ENCODE results near the gene BRD2. TPM values are rescaled to one million over a fixed set of nuclear protein-coding genes. Genes with fewer than 3 reads are reported as not detected.
A peak's percentile ranks its signal among the peaks of the same experiment; 100 is the strongest.

BRD2 gene
- total and polyA plus RNA-seq, 4 donors: 71.0 to 181 (median 156) TPM

GRCh38 chr6:33018904-33019303 lies 50.5 kb downstream of the BRD2 start:
- peak; percentile 72 for ATAC-seq (ENCODE audit: low FRiP score)
- Histone ChIP-seq H3K36me3 (ENCODE audit: control insufficient read depth in 1 of 2, insufficient read depth in 2 of 2, low read length in 1 of 2) (no peaks in the 10 kb centered on the region), H3K27me3 (ENCODE audit: control insufficient read depth in 1 of 2, insufficient read depth in 2 of 2, low read length in 1 of 2) (no peaks in the 10 kb centered on the region), H3K4me3 (ENCODE audit: low read length in 2 of 2) (no peak overlapping the region), H3K27ac (ENCODE audit: low read depth in 1 of 2, low read length in 2 of 2) (peak overlapping the region in 1 of 2 donors; percentile 17), H3K4me1 (ENCODE audit: control insufficient read depth in 1 of 2, insufficient read depth in 2 of 2, low read length in 2 of 2) (no peaks in the 10 kb centered on the region), H3K9me3 (ENCODE audit: control insufficient read depth, low read length) (no peaks in the 10 kb centered on the region)
- 2% methylated on average over 6 of the region's 6 CpGs for WGBS, 2 donors
- intact Hi-C loops (cut with DNase I): loop anchor here (5.0 to 10.0 kb wide), 3 partner anchors 126 to 228 kb away; no protein-coding TSS in a partner anchor
- peak in 1 of 2 donors; percentile 85 for DNase-seq

GRCh38 chr6:33019372-33019771 lies 51.0 kb downstream of the BRD2 start:
- Histone ChIP-seq H3K27ac (ENCODE audit: low read depth in 1 of 2, low read length in 2 of 2) (peak overlapping the region in 1 of 2 donors; percentile 38), H3K27me3 (ENCODE audit: control insufficient read depth in 1 of 2, insufficient read depth in 2 of 2, low read length in 1 of 2) (no peaks in the 10 kb centered on the region), H3K9me3 (ENCODE audit: control insufficient read depth, low read length) (no peaks in the 10 kb centered on the region), H3K4me3 (ENCODE audit: low read length in 2 of 2) (no peak overlapping the region), H3K36me3 (ENCODE audit: control insufficient read depth in 1 of 2, insufficient read depth in 2 of 2, low read length in 1 of 2) (no peaks in the 10 kb centered on the region), H3K4me1 (ENCODE audit: control insufficient read depth in 1 of 2, insufficient read depth in 2 of 2, low read length in 2 of 2) (no peaks in the 10 kb centered on the region)
- DNase-seq: no peak
- no peak for ATAC-seq (ENCODE audit: low FRiP score)
- intact Hi-C loops (cut with DNase I): loop anchor here (5.0 to 10.0 kb wide), 3 partner anchors 125 to 228 kb away; no protein-coding TSS in a partner anchor

DNA sequence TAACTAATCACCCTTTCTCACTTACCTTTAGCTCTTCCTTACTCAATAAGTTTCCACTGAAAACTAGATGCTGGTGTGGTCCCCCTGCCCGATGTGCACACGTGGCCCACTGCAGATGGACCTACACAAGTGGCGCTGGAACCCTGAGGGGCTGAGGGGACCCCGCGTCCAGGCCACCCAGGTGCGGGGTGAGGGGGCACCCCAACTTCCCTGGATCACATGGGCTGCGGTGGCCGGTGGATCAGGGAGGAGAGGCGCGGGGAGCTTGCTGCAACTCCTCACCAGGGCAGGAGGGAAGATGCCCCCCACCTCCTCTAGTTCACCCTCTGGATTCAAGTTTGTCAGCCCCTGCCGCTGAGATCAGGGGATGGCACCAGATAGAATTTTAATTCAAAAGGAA lies 53.5 kb downstream of the BRD2 start:
- Histone ChIP-seq H3K4me3 (ENCODE audit: low read length in 2 of 2) (no peak overlapping the region), H3K9me3 (ENCODE audit: control insufficient read depth, low read length) (no peaks in the 10 kb centered on the region), H3K27ac (ENCODE audit: low read depth in 1 of 2, low read length in 2 of 2) (no peak overlapping the region), H3K4me1 (ENCODE audit: control insufficient read depth in 1 of 2, insufficient read depth in 2 of 2, low read length in 2 of 2) (no peaks in the 10 kb centered on the region), H3K27me3 (ENCODE audit: control insufficient read depth in 1 of 2, insufficient read depth in 2 of 2, low read length in 1 of 2) (no peaks in the 10 kb centered on the region), H3K36me3 (ENCODE audit: control insufficient read depth in 1 of 2, insufficient read depth in 2 of 2, low read length in 1 of 2) (no peaks in the 10 kb centered on the region)
- WGBS, 2 donors: 88 to 96% methylated on average over 10 to 11 of the region's 11 CpGs
- ATAC-seq (ENCODE audit: low FRiP score) (no peak), DNase-seq (no peak)
- intact Hi-C loops (cut with DNase I): no loop called here

GRCh38 chr6:33023536-33023935 lies 55.1 kb downstream of the BRD2 start:
- 54 to 60% methylated on average over 3 of the region's 3 CpGs for WGBS, 2 donors
- DNase-seq (no peak), ATAC-seq (ENCODE audit: low FRiP score) (no peak)
- no peaks in the 10 kb centered on the region for H3K27me3 ChIP-seq (ENCODE audit: control insufficient read depth in 1 of 2, insufficient read depth in 2 of 2, low read length in 1 of 2)
- H3K4me1 ChIP-seq (ENCODE audit: control insufficient read depth in 1 of 2, insufficient read depth in 2 of 2, low read length in 2 of 2): no peaks in the 10 kb centered on the region
- H3K36me3 ChIP-seq (ENCODE audit: control insufficient read depth in 1 of 2, insufficient read depth in 2 of 2, low read length in 1 of 2): no peaks in the 10 kb centered on the region
- H3K27ac ChIP-seq (ENCODE audit: low read depth in 1 of 2, low read length in 2 of 2): no peak overlapping the region
- H3K4me3 ChIP-seq (ENCODE audit: low read length in 2 of 2): no peak overlapping the region
- intact Hi-C loops (cut with DNase I): no loop called here
- no peaks in the 10 kb centered on the region for H3K9me3 ChIP-seq (ENCODE audit: control insufficient read depth, low read length)

GRCh38 chr6:33024521-33024920 lies 56.1 kb downstream of the BRD2 start:
- Histone ChIP-seq H3K36me3 (ENCODE audit: control insufficient read depth in 1 of 2, insufficient read depth in 2 of 2, low read length in 1 of 2) (no peaks in the 10 kb centered on the region), H3K4me1 (ENCODE audit: control insufficient read depth in 1 of 2, insufficient read depth in 2 of 2, low read length in 2 of 2) (no peaks in the 10 kb centered on the region), H3K27me3 (ENCODE audit: control insufficient read depth in 1 of 2, insufficient read depth in 2 of 2, low read length in 1 of 2) (no peaks in the 10 kb centered on the region), H3K27ac (ENCODE audit: low read depth in 1 of 2, low read length in 2 of 2) (no peak overlapping the region), H3K9me3 (ENCODE audit: control insufficient read depth, low read length) (no peaks in the 10 kb centered on the region), H3K4me3 (ENCODE audit: low read length in 2 of 2) (no peak overlapping the region)
- DNase-seq: no peak
- intact Hi-C loops (cut with DNase I): no loop called here
- no peak for ATAC-seq (ENCODE audit: low FRiP score)

DNA sequence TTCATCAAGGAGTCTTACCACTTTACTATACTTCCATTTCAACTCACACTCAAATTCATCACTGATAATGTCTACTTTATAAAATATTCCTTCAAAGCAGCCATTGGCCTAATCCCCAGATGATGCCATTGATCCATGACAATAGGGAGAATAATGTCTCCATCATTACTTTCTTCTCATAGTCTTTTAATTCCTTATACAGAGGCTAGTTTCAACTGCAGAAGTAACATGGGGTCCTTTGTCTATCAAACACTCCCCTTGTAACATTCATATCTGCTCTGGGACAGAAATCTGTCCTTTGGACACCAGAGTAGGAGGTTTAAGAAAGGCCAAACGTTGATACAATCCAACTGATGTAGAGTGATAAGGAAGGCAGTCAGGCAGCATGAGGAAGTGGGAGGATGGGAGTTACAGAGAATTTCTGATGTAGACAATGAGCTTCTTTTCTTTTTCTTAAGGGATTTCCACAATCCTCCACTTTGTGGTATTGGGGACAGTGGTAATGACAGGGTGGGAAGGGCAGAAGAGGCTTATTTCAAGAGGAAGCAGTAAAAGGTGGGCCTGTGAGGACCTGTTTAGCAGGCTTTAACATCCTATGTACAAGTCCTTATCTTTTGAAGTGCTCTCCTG lies 59.9 kb downstream of the BRD2 start:
- no peaks in the 10 kb centered on the region for H3K4me1 ChIP-seq (ENCODE audit: control insufficient read depth in 1 of 2, insufficient read depth in 2 of 2, low read length in 2 of 2)
- no peak overlapping the region for H3K27ac ChIP-seq (ENCODE audit: low read depth in 1 of 2, low read length in 2 of 2)
- intact Hi-C loops (cut with DNase I): no loop called here
- H3K27me3 ChIP-seq (ENCODE audit: control insufficient read depth in 1 of 2, insufficient read depth in 2 of 2, low read length in 1 of 2): no peaks in the 10 kb centered on the region
- 16 to 27% methylated on average over 1 of the region's 1 CpG for whole genome bisulfite sequencing, 2 donors
- H3K4me3 ChIP-seq (ENCODE audit: low read length in 2 of 2): no peak overlapping the region
- no peaks in the 10 kb centered on the region for H3K36me3 ChIP-seq (ENCODE audit: control insufficient read depth in 1 of 2, insufficient read depth in 2 of 2, low read length in 1 of 2)
- ATAC-seq (ENCODE audit: low FRiP score) (no peak), DNase-seq (no peak)
- H3K9me3 ChIP-seq (ENCODE audit: control insufficient read depth, low read length): no peaks in the 10 kb centered on the region

- Histone ChIP-seq H3K4me1 (ENCODE audit: control insufficient read depth in 1 of 2, insufficient read depth in 2 of 2, low read length in 2 of 2) (no peaks in the 10 kb centered on the region), H3K27ac (ENCODE audit: low read depth in 1 of 2, low read length in 2 of 2) (no peak overlapping the region), H3K27me3 (ENCODE audit: control insufficient read depth in 1 of 2, insufficient read depth in 2 of 2, low read length in 1 of 2) (no peaks in the 10 kb centered on the region), H3K4me3 (ENCODE audit: low read length in 2 of 2) (no peak overlapping the region), H3K36me3 (ENCODE audit: control insufficient read depth in 1 of 2, insufficient read depth in 2 of 2, low read length in 1 of 2) (no peaks in the 10 kb centered on the region), H3K9me3 (ENCODE audit: control insufficient read depth, low read length) (no peaks in the 10 kb centered on the region)
- intact Hi-C loops (cut with DNase I): no loop called here
- 57 to 61% methylated on average over 6 of the region's 6 CpGs for WGBS, 2 donors
- peak; percentile 76 for ATAC-seq (ENCODE audit: low FRiP score)
- DNase-seq: peak in 1 of 2 donors; percentile 70
Observed at GRCh38 chr6:33029328-33030184, 61.2 kb downstream of the BRD2 start.

GRCh38 chr6:33030245-33030644 lies 61.9 kb downstream of the BRD2 start:
- intact Hi-C loops (cut with DNase I): no loop called here
- Histone ChIP-seq H3K4me3 (ENCODE audit: low read length in 2 of 2) (no peak overlapping the region), H3K36me3 (ENCODE audit: control insufficient read depth in 1 of 2, insufficient read depth in 2 of 2, low read length in 1 of 2) (no peaks in the 10 kb centered on the region), H3K27me3 (ENCODE audit: control insufficient read depth in 1 of 2, insufficient read depth in 2 of 2, low read length in 1 of 2) (no peaks in the 10 kb centered on the region), H3K27ac (ENCODE audit: low read depth in 1 of 2, low read length in 2 of 2) (no peak overlapping the region), H3K4me1 (ENCODE audit: control insufficient read depth in 1 of 2, insufficient read depth in 2 of 2, low read length in 2 of 2) (no peaks in the 10 kb centered on the region), H3K9me3 (ENCODE audit: control insufficient read depth, low read length) (no peaks in the 10 kb centered on the region)
- DNase-seq (no peak), ATAC-seq (ENCODE audit: low FRiP score) (no peak)
- WGBS, 2 donors: 39 to 74% methylated on average over 3 of the region's 3 CpGs
